Activated naive CD4-positive, alpha-beta T cell treated with Interleukin-2 at 50 U/mL for 16 hours (primary cell): Measurements from ENCODE around the gene GNPAT.
"Not testable (repeated sequence)": the region's sequence is repeated elsewhere in the genome, so short reads cannot be mapped to it uniquely, and the experiment has no call there.

ENCODE experiments used
- DNase-seq: peaks from one replicate; pipeline ENCODE4 v3.0.0-alpha.2; 2020

GNPAT gene

DNA sequence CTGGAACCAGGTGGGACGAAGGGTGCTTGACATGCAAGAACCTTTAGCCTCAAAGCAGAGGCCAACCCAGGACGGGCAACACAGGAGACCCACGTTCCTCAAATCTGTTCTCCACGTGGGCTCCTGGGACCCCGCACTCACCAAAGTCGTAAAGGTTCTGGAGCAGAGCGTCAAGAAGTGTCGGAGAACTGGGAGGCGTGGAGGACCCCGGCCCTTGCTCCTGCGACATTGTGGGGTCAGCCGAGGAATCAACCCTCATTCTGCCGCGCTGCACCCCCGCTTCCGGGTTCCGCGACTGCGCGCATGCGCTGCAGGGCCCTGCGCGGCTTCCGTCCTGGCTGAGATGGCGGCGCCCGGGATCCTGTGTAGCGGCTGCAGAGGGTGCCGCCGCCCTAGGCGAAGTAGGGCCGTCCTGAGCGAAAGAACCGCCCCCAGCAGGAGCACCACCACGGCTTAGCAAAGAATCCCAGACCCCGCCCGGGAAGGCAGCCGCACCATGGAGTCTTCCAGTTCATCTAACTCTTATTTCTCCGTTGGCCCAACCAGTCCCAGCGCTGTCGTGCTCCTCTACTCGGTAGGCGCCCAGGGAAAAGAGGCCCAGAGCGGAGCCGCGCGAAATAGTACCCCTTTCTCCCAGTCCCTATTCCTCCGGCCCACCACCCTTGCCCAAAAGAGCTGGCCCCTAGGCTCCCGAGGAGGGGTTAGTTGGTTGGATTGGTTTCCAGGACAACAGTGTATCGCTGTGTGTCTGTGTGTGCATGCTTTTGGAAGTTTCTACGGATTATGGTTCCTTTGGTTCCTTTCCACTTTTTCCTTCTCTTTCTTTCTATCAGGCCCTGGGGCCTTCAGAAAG lies at the start of gene GNPAT:
TSS of gene GNPAT (plus strand) at position 330 of the 853 bp plus-strand sequence. CDS start at position 497, 167 bp downstream.
- peak; percentile 92 for DNase-seq

DNA sequence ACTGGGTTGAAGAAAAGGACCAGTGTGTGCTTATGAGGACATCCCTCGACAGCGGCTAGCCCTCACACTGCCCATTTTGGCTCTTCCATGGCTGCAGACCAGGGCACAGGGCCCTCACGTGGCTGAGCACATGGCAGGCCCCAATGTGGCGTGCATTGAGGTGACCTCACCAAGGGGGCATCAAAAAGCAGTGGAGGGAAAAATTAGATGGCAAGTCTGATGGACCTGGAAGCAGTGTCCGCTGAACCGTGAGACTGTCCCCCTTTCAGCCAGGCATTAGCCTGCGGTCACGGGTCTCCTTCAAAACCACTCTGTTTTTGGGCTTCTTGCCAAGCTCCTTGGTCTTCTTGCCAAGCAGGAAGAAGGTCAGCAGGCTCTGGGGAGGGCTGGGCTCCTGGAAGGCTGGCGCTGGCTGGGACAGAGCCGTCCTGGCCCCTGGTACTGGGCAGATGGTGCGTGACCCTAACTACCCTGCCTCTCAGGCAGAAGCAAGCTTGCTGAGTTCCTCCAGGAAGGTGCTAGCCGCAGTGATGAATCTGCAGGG lies 48.3 kb upstream of the GNPAT start:
- no peak for DNase-seq

DNA sequence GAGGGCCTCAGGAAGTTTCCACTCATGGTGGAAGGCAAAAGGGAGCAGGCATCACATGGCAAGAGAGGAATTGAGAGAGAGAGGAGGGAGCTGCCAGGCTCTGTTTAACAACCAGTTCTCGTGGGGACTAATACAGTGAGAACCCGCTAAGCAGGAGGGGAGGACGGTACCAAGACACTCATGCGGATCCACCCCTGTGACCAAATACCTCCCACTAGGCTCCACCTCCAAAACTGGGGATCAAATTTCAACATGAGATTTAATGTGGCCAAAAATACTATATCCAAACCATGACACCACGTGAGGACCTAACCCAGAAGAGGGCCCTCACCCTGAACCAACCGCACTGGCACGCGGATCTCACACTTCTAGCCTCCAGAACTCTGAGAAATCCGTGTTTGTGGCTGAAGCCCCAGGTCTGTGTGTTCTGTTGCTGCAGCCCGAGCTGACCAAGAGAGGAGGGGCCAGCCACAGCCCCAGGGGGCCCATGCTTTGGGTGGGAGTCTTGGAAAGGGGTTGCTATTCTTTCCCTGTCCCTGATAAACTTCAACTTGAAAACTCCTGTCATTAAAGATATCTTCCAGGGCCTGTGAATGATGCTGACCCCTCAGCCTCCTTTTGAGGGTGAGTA lies 47.2 kb upstream of the GNPAT start:
- DNase-seq = no peak

DNA sequence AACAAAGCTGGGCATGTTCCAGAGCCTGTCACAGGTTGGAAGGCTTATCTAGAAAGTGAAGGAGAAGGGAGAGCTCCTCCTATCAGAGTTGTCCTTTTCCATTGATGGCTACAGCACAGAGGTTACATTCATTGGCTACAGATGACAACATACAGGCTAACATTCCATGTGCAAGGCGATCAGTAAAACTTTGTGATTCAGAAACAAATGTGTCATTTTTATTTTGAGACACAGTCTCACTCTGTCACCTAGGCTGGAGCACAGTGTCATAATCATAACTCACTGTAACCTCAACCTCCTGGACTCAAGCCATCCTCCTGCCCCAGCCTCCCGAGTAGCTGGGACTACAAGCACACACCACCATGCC lies 46.6 kb upstream of the GNPAT start:
- DNase-seq = no peak

- DNase-seq = no peak
Measured at GRCh38 chr1:231194843-231195516, 46.0 kb upstream of the GNPAT start.

DNA sequence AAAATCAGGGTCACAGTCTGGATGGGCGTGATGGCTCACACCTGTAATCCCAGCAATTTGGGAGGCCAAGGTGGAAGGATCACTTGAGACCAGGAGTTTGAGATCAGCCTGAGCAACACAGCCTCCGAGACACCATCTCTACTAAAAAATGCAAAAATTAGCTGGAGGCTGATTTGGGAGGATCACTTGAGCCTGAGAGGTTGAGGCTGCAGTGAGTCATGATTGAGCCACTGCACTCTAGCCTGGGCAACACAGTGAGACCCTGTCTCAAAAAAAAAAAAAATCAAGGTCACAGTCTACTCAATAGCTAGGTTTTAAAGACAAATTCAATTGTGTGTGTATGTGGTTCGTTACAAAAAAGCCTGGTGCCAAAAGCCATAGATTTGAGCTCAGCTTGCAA lies 44.7 kb upstream of the GNPAT start:
- DNase-seq = no peak

DNA sequence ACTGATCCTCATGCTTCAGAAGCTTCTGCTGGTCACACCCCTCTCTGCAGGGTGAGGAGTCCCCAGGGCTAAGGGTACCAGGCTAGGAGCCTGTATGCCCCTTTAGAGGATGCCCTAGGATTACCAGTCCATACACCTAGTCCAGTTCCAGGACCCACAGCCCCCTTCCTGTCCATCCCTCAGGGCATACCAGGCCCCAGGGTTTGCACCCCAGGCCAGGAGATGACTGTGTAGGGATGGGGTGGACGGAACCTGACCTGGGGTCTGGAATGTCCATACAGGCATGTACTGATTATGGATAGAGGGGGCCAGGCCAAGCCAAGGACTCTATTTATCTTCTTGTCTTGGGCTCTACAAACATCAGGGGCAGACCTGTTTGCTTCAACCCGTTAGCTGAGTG lies 44.3 kb upstream of the GNPAT start:
- DNase-seq = no peak

DNA sequence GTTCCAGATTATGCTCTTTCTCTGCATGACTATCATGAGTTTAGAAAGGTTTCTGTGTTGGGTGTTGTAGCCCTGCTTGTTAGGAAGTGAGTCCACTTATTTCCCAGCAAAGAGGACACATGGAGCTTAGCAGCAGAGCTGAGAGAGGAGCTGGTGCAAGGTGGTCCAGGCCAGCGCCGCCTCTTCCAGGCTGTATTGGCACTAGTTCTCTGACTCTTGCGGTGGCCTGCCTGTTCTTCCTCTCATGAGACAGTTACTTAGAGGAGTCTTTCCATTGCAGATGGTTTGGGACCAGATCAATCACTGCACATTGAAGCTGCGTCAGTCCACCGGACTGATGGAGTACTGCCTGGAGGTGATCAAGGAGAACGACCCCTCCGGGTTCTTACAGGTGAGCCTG lies 41.1 kb upstream of the GNPAT start:
- DNase-seq = no peak

- DNase-seq = no peak
Measured at GRCh38 chr1:231200388-231201031, 40.5 kb upstream of the GNPAT start.

- no peak for DNase-seq
Measured at GRCh38 chr1:231201375-231201978, 39.5 kb upstream of the GNPAT start.

DNA sequence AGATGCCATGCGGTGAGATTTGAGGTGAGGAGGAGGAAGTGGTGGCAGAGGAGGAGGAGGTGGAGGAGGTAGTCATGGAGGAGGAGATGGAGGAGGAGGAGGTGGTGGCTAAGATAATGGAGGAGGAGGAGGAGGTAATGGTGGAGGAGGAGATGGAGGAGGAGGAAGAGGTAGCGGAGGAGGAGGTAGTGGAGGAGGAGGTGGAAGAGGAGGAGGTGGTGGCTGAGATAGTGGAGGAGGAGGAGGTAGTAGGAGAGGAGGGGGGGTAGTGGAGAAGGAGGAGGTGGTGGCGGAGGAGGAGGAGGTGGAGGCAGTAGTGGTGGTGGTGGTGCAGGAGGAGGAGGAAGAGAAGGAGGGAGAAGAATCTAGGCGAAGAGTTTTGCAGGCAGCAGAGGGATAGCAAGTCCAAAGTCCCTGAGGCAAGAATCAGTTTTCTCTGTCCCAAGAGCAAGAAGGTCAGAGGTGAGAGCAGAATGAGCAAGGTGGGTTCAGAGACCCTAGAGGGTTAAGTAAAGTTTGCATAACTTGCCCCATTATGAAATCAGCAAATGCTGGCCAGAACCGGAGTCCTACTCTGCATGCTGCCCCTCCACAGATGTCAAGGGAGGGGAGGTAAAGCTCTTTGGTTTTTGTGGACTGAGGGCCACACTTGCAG lies 38.9 kb upstream of the GNPAT start:
- DNase-seq = no peak

DNA sequence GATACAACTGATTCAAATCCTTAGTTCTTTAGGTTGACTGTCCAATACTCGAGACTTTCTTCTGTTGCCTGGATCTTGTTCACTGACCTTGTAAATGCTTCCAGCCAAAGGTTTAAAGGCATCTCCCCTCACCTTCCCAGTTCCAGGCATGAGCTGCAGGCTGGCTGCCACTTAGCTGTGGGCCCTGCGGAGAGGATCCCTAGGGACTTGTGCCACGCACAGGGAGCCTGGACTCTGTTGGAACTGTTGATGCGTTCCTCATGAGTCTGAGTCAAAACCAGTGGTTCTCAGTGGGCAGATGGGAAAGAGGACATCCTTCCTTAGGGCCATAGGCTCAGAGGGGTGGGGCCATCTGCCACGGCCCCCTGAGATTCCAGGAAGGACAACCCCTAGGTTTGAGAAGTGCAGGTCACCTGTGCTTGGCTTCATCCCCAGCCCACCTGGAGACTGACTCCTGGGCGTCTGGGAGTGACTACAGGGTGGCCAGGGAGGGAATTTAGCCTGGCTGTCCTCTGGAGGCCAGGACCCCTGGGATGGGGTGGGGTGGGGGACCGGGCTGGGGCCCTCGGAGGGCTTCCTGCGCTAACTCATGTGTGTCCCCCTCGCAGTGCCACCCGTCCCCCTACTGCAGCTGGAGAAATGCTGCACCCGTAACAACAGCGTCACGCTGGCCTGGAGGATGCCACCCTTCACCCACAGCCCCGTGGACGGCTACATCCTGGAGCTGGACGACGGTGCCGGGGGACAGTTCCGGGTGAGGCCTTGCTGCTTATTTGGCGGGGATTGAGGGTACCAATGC lies 37.6 kb upstream of the GNPAT start:
- no peak for DNase-seq

GRCh38 chr1:231206856-231207255 lies 34.2 kb upstream of the GNPAT start:
- no peak for DNase-seq

DNA sequence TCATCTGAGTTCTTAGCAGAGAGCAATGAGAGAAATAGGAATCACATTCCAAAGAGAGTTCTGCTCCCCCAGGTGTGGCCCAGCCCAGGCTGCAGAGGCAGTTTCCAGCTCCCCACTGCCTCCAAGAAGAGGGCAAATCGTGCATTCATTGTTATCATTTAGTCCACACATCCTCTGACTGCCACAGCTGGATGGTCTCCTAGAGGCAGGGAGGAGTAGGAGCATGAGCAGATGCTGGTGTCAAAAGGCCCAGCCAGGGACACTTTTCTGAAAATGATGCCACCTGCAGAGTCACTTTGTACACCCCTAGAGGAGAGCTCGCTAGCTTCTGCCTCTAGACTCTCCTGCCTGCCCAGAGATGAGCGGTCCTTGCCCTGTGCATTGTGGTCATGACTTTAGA lies 33.6 kb upstream of the GNPAT start:
- no peak for DNase-seq

DNA sequence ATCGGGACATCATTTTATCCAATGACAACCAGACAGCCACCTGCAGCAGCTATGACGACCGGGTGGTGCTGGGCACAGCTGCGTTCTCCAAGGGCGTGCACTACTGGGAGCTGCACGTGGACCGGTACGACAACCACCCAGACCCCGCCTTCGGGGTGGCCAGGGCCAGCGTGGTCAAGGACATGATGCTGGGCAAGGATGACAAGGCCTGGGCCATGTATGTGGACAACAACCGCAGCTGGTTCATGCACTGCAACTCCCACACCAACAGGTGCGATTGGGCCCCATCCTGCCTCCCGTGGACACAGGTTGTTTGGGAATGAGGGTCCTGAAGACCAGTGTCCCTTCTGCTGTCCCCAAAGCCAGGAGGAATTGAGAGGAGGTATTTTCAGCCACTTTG lies 32.0 kb upstream of the GNPAT start:
- no peak for DNase-seq

DNA sequence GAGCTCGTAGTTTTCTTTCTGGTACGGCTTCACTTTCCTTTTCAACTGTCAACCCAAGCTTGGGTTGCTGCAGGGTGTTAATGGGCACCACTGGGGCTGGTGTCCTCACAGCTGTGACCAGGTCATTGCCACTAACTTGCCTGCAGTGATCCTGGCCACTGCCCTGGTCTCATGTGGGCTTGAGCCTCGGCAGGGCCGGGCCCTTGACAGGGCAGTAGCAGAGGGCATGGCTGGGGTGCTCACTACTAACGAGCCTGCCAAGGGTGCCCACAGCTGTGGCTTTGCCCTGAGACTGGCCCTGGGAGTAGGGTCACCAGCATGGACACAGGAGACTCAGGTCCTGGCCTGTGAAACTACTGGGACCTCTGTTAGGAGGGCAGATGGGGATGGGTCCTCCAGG lies 31.5 kb upstream of the GNPAT start:
- DNase-seq = no peak

GRCh38 chr1:231210126-231210525 lies 30.9 kb upstream of the GNPAT start:
- no peak for DNase-seq

- peak; percentile 89 for DNase-seq
Measured at GRCh38 chr1:231211005-231211857, 29.8 kb upstream of the GNPAT start.

GRCh38 chr1:231212301-231212700 lies 28.7 kb upstream of the GNPAT start:
- DNase-seq = not testable (repeated sequence)

DNA sequence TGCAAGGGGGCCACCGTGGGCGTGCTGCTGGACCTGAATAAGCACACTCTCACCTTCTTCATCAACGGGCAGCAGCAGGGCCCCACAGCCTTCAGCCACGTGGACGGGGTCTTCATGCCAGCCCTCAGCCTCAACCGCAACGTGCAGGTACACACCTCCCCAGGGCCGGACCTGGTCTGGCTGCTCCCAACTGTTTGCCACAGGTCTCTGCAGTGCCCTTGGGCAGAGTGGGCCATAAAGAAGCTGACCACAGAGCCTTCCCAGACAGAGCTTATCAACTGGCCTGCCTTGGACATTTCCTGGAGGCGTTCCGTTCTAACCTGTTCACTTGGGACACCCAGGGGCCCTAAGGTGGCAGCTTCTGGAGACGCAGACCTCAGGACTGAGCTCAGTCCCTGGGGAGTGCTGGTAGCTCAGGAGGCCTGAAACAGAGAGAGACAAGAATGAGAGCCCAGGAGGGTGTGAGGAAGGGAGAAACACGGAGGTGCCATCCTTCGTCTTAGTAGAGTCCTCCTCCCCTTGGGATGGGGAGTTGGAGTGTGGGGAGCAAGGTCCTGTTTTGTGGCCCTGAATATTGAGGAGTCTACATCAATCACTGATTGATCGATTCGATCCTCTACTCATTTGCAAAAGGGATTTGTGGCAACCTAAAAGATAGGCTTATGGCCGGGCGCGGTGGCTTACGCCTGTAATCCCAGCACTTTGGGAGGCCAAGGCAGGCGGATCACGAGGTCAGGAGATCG lies 27.0 kb upstream of the GNPAT start:
- DNase-seq = no peak
